Measurements from ENCODE around the gene MPV17L2. TPM values are rescaled to one million over a fixed set of nuclear protein-coding genes. Genes with fewer than 3 reads are reported as not detected.

The MPV17L2 gene
- total RNA-seq, 2 experiments from 2014 or later = 8.5 to 9.6 TPM

DNA sequence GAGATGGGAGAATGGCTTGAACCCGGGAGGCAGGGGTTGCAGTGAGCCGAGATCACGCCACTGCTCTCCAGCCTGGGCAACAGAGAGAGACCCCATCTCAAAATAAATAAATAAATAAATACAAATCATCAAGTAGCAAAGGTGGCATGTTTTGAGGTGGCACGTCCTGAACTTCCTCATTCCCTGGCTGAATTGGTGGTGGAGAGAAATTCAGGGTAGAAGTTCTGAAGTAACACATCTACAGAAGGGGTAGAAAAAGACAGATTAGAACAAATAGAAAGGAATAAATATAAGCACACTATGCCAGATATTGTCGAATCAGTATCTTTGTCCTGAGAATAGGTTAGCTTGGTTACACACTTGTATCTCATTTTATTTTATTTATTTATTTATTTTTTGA is 13.1 kb upstream of the MPV17L2 start:
- ChIA-PET CTCF (interaction anchor here (2.6 kb wide), 1 partner anchor 209 kb away, joined by 6 read pairs; no protein-coding TSS in a partner anchor), POLR2A (no interaction called here)
- Mint-ChIP-seq H3K4me3 (no peak overlapping the region), H3K27me3 (no peaks in the 10 kb centered on the region), H3K4me1 (ENCODE audit: low read depth) (no peaks in the 10 kb centered on the region), H3K27ac (no peak overlapping the region), H3K36me3 (ENCODE audit: low read depth) (peaks cover 4% of the 10 kb centered on the region), H3K9me3 (no peaks in the 10 kb centered on the region)
- TF ChIP-seq, protein P1, sequence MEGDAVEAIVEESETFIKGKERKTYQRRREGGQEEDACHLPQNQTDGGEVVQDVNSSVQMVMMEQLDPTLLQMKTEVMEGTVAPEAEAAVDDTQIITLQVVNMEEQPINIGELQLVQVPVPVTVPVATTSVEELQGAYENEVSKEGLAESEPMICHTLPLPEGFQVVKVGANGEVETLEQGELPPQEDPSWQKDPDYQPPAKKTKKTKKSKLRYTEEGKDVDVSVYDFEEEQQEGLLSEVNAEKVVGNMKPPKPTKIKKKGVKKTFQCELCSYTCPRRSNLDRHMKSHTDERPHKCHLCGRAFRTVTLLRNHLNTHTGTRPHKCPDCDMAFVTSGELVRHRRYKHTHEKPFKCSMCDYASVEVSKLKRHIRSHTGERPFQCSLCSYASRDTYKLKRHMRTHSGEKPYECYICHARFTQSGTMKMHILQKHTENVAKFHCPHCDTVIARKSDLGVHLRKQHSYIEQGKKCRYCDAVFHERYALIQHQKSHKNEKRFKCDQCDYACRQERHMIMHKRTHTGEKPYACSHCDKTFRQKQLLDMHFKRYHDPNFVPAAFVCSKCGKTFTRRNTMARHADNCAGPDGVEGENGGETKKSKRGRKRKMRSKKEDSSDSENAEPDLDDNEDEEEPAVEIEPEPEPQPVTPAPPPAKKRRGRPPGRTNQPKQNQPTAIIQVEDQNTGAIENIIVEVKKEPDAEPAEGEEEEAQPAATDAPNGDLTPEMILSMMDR (IDR thresholded peaks at IDR 0.05) = no peak
- intact Hi-C loops (cut with micrococcal nuclease) = no loop called here
- ATAC-seq = no peak
- DNase-seq = no peak

- Mint-ChIP-seq H3K36me3 (ENCODE audit: low read depth) (no peaks in the 10 kb centered on the region), H3K27ac (no peak overlapping the region), H3K4me3 (no peak overlapping the region), H3K4me1 (ENCODE audit: low read depth) (no peaks in the 10 kb centered on the region), H3K27me3 (no peaks in the 10 kb centered on the region), H3K9me3 (no peaks in the 10 kb centered on the region)
- intact Hi-C loops (cut with micrococcal nuclease) = no loop called here
- TF ChIP-seq, protein P1 (IDR thresholded peaks at IDR 0.05) = no peak
- ChIA-PET CTCF (interaction anchor here (1.0 to 3.8 kb wide), 5 partner anchors 9 to 228 kb away, joined by 4 to 20 read pairs (median 5); partner anchors contain the start of gene MPV17L2), POLR2A (interaction anchor here (0.6 to 1.3 kb wide), 3 partner anchors 9 to 20 kb away, joined by 3 read pairs; partner anchors contain the start of genes MPV17L2 and RAB3A)
- no peak for DNase-seq
- no peak for ATAC-seq
These were observed 9.5 kb upstream of the MPV17L2 start for GRCh38 chr19:18183529-18183928.

- Mint-ChIP-seq H3K4me1 (ENCODE audit: low read depth) (no peaks in the 10 kb centered on the region), H3K36me3 (ENCODE audit: low read depth) (no peaks in the 10 kb centered on the region), H3K4me3 (no peak overlapping the region), H3K27ac (no peak overlapping the region), H3K9me3 (no peaks in the 10 kb centered on the region), H3K27me3 (no peaks in the 10 kb centered on the region)
- intact Hi-C loops (cut with micrococcal nuclease) = no loop called here
- ATAC-seq = no peak
- CTCF ChIA-PET = interaction anchor here (1.3 to 1.6 kb wide), 3 partner anchors 24 to 66 kb away, joined by 3 to 7 read pairs (median 6); no protein-coding TSS in a partner anchor
- no peak for DNase-seq
- POLR2A ChIA-PET = interaction anchor here (0.9 kb wide), 1 partner anchor 18 kb away, joined by 3 read pairs; the partner anchor contains the start of gene RAB3A
- TF ChIP-seq, protein P1 (IDR thresholded peaks at IDR 0.05) = no peak
These were observed 7.5 kb upstream of the MPV17L2 start for GRCh38 chr19:18185538-18185937.

DNA sequence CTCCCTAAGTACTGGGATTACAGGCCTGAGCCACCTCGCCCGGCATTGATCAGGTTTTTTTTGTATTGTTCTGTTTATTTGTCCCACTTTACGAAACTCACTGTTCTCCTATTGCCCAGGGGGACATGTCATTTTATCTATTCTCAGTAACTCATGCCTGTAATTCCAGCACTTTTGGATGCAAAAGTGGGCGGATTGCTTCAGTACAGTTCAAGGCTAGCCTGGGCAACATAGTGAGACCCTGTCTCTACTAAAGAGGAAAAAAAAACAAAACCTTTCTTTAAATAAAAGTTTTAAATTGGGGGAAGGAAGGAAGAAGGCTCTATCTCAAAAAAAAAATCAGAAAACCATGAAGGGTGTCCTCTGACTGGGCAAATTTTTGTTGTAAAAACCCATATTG is 2.7 kb upstream of the MPV17L2 start:
- TF ChIP-seq, protein P1 (IDR thresholded peaks at IDR 0.05) = no peak
- Mint-ChIP-seq H3K27me3 (no peaks in the 10 kb centered on the region), H3K36me3 (ENCODE audit: low read depth) (no peaks in the 10 kb centered on the region), H3K4me1 (ENCODE audit: low read depth) (peaks cover 20% of the 10 kb centered on the region), H3K27ac (no peak overlapping the region), H3K9me3 (no peaks in the 10 kb centered on the region), H3K4me3 (no peak overlapping the region)
- DNase-seq = no peak
- ChIA-PET POLR2A (interaction anchor here (1.0 kb wide), 1 partner anchor 12 kb away, joined by 3 read pairs; no protein-coding TSS in a partner anchor), CTCF (interaction anchor here (3.0 to 5.3 kb wide), 2 partner anchors 63 to 198 kb away, joined by 12 to 52 read pairs; a partner anchor contains a TSS)
- ATAC-seq = no peak
- intact Hi-C loops (cut with micrococcal nuclease) = no loop called here

DNA sequence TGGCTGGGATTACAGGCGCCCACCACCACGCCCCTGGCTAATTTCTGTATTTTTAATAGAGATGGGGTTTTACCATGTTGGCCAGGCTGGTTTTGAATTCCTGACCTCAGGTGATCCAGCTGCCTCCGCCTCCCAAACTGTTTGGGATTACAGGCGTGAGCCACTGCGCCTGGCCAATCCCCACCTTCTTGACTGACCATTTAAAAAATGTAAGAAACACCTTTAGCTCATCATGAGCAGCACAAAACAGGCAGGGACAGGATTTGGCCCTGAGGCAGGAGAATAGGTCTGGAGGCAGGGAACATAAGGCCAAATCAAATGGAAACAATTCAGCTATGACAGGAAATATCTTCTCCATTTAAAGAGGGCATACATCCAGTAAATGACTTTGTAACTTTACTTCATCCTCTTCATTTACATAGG is 1.4 kb upstream of the MPV17L2 start:
- no peak for DNase-seq
- Mint-ChIP-seq H3K27ac (peak overlapping the region; percentile 88), H3K36me3 (ENCODE audit: low read depth) (no peaks in the 10 kb centered on the region), H3K27me3 (no peaks in the 10 kb centered on the region), H3K4me1 (ENCODE audit: low read depth) (peaks cover 20% of the 10 kb centered on the region), H3K9me3 (no peaks in the 10 kb centered on the region), H3K4me3 (peak overlapping the region; percentile 79)
- no peak for ATAC-seq
- POLR2A ChIA-PET = interaction anchor here (0.6 to 4.7 kb wide), 5 partner anchors 13 to 138 kb away, joined by 3 to 25 read pairs (median 4); partner anchors contain the start of gene RAB3A
- CTCF ChIA-PET = interaction anchor here (0.6 to 5.3 kb wide), 21 partner anchors 9 to 225 kb away, joined by 3 to 52 read pairs (median 4); a partner anchor contains a TSS
- TF ChIP-seq, protein P1 (IDR thresholded peaks at IDR 0.05) = no peak
- intact Hi-C loops (cut with micrococcal nuclease) = no loop called here

Measured in activated CD8-positive, alpha-beta T cell treated with anti-CD3 and anti-CD28 coated beads for 36 hours (primary cell).